Peyer's patch (tissue), 4 donors: ENCODE measurements around the gene RIGI.

Experiments used
- POLR2A ChIP-seq, 2 donors: fragments of 450-650 bp; IDR thresholded peaks; one replicate each; pipeline ENCODE4 v1.5.1; 2017; ENCODE audit warnings: antibody characterized with exemption in 2 of 2, mild to moderate bottlenecking in 2 of 2, moderate library complexity in 2 of 2
- TF ChIP-seq, protein P1 (sequence below), 6 experiments: fragments of 450-650 bp in 4 of 6; fragments of 200-600 bp in 2 of 6; sonication (generic) in 1 of 6; IDR thresholded peaks; one replicate each; pipeline ENCODE4 v1.5.1; 2017 to 2019; ENCODE audit warnings: antibody characterized with exemption in 6 of 6, mild to moderate bottlenecking in 3 of 6, moderate library complexity in 1 of 6

DNA sequence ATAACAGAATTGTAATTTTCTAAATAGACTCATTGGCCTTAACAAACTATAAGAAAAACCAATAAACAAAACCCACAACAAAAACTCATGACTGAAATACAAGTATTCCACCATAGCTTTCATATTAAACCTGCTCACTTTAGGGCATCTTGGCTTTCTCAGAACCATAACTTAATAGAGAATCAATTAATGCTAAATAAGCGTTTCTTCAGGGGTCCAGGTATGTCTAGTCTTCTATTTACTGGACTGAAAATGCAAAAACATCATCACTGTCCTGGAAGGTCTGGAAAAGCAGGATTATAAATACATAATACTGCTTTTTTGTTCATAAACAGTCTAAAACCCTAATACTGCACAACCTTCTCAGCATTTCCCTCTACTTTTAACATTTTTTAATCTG, 19.9 kb upstream of the RIGI start:
- TF ChIP-seq, protein P1, sequence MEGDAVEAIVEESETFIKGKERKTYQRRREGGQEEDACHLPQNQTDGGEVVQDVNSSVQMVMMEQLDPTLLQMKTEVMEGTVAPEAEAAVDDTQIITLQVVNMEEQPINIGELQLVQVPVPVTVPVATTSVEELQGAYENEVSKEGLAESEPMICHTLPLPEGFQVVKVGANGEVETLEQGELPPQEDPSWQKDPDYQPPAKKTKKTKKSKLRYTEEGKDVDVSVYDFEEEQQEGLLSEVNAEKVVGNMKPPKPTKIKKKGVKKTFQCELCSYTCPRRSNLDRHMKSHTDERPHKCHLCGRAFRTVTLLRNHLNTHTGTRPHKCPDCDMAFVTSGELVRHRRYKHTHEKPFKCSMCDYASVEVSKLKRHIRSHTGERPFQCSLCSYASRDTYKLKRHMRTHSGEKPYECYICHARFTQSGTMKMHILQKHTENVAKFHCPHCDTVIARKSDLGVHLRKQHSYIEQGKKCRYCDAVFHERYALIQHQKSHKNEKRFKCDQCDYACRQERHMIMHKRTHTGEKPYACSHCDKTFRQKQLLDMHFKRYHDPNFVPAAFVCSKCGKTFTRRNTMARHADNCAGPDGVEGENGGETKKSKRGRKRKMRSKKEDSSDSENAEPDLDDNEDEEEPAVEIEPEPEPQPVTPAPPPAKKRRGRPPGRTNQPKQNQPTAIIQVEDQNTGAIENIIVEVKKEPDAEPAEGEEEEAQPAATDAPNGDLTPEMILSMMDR (IDR thresholded peaks at IDR 0.05): no peak
- no peak for TF ChIP-seq POLR2A (IDR thresholded peaks at IDR 0.05)
